GM13977 (cell line): Measurements from ENCODE around the gene CANT1.

Experiments used
- DNase-seq: peaks from one replicate; pipeline ENCODE4 v3.0.0; 2012; ENCODE audit warnings: low spot score
- in situ Hi-C: fragments of 300-500 bp; cut with MboI; formaldehyde crosslinking; loops from one replicate; pipeline ENCODE4 v1.12.0; 2022; ENCODE audit warnings: low sequenced_read_pairs, low pct_unique_long_range_greater_than_20kb, mixed read lengths, inconsistent platforms; ENCODE audit not compliant: unreplicated experiment
- TF ChIP-seq, protein P1 (sequence below): IDR thresholded peaks from 2 replicates; pipeline ENCODE4 v1.5.1; 2012; ENCODE audit warnings: mild to moderate bottlenecking, control low read depth; ENCODE audit not compliant: insufficient read depth; ENCODE audit errors: extremely low read depth, missing control alignments

CANT1 gene

DNA sequence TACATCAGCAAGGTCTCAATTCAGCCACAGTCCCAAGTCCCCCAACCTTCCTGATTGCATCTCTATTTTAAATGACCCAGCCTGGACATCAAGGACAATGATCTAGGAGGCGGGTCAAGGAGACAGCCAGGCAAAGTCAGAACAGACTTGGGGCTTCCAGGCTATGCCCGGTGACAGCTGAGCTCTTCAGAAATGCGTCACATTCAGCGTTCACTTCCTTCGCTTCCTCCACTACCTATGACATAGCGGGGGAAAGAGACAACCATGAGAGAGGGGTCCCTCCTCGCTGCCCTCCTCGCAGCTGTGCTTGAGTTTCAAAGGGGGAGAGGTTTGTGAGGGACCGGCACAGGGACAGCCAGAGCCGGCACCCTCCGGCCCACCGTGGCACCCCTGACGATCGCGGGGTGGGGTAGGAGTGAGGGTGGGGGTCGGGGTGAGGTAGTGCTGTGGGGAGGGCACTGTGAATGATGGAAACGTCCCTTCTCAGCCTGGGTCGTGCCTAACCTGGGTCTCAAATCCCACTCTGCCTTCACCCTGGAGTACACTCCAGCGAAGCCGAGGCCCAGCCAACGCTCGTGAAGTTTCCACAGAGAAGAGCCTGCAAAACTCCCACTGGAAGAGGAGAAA, 17.5 kb downstream of the CANT1 start:
- TF ChIP-seq, protein P1, sequence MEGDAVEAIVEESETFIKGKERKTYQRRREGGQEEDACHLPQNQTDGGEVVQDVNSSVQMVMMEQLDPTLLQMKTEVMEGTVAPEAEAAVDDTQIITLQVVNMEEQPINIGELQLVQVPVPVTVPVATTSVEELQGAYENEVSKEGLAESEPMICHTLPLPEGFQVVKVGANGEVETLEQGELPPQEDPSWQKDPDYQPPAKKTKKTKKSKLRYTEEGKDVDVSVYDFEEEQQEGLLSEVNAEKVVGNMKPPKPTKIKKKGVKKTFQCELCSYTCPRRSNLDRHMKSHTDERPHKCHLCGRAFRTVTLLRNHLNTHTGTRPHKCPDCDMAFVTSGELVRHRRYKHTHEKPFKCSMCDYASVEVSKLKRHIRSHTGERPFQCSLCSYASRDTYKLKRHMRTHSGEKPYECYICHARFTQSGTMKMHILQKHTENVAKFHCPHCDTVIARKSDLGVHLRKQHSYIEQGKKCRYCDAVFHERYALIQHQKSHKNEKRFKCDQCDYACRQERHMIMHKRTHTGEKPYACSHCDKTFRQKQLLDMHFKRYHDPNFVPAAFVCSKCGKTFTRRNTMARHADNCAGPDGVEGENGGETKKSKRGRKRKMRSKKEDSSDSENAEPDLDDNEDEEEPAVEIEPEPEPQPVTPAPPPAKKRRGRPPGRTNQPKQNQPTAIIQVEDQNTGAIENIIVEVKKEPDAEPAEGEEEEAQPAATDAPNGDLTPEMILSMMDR = no peak
- in situ Hi-C loops = no loop called here
- DNase-seq = no peak

DNA sequence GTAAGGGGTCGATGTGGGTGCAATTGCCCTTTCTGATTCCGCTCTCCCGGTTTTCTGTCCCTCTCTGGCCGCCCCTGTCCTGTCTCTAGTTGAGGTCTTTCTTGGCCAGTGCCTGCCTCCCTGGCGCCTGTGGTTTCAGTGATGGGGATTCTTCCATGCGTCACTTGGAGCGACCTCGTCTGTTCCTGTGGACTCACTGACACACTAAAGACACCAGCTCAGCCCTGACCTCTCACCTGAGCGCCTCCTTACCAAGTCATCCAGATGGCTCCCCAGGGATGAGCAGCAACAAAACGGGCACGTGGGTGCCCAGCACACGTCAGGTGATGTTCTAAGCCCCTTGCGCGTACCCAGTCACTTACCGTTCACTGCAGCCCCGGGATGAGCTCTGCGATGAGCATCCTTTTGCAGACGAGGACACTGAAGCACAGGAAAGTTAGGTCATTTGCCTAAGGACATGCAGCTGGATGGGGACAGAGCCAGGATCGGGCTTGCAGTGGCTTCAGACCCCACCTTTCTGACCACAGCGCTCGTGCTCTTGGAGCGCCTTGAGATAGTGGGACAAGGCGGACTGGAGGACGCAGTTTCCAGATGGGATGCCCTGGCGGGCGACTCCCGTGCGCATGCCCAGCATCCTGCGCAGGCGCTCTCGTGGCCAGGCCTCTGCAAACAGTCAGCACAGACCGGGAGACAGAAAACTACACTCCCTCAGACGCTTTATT, 18.4 kb downstream of the CANT1 start:
- no peak for DNase-seq
- TF ChIP-seq, protein P1 = no peak
- in situ Hi-C loops = no loop called here

DNA sequence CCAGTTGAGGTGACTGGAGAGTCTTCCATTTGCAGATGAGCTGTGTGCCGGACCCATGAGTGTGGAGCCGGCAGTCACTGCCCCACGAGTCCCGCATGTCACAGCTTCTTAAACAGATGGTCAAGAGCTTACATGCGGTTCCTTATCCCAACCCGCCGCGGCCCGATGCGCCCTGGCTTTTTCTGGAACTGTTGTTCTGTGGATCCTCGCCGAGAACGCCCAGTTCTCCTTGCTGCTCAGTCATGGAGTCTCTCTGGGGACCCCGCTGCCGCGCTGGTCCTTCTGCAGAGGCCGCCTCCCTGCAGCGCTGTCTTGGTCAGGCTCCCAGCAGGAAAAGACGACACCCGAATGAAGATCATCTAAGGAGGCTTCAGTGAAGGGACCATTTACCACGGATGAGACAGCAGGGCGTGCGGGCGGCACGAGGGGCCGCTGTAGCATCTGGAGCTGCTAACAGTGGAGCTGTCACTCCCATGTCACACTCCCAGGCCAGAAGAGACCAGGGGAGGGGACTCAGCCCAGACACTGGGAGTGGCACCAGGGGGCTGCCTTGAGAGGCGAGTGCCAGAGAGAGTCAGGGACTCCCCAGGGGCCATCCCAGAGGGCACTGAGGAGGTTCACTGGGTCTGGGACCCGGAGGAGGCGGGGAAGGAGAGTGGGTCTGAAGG, 19.1 kb downstream of the CANT1 start:
- no peak for DNase-seq
- in situ Hi-C loops = no loop called here
- TF ChIP-seq, protein P1 = no peak

DNA sequence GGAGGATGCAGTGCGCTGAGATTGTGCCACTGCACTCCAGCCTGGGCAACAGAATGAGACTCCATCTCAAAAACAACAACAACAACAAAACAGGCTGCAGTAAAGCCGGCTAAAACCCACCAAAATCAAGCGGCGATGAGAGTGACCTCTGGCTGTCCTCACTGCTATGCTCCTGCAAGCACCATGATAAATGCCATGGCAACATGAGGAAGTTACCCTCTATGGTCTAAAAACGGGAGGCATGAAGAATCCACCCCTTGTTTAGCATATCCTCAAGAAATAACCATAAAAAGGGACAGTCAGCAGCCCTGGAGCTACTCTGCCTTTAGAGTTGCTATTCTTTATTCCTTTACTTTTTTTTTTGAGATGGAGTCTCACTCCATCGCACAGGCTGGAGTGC, 21.4 kb downstream of the CANT1 start:
- TF ChIP-seq, protein P1 = no peak
- no peak for DNase-seq
- in situ Hi-C loops = no loop called here

DNA sequence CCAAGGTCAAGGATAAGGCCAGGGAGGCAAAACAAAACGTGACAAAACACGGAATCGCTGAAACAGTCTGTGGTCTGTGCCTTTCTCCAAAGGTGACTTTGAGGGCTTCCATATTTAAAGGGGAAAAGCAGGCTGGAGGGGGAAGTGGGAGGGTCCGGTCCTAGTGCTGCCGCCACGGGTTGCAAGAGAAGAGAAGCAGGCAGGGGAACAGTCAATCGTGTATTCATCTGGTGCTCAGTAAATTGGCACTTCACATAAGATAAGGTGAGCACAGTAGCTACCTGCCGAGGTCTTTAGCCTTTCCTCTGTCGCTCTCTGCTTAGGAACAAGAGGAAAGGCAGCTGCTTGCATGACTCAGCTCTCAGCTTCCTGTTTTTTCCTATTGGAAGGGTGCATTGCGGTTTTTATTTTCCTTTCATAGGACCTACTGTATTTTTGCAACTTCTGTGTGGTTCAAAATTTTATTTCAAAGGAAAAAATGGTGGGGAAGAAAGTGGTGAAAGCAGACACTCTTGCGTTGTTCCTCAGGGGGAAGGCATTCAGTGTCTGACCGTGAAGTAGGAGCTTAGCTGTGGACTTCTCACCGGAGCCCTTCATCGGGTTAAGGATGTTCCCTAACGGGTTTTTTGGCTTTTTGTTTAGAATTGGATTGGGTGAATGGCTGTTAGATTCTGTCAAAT, 22.8 kb downstream of the CANT1 start:
- in situ Hi-C loops = no loop called here

More for the DNA sequence above, 22.8 kb downstream of the CANT1 start:
- TF ChIP-seq, protein P1 = no peak
- DNase-seq = no peak
